ENCODE results near the gene SLC34A3.
"Not testable (repeated sequence)": the region's sequence is repeated elsewhere in the genome, so short reads cannot be mapped to it uniquely, and the experiment has no call there.

The SLC34A3 gene

DNA sequence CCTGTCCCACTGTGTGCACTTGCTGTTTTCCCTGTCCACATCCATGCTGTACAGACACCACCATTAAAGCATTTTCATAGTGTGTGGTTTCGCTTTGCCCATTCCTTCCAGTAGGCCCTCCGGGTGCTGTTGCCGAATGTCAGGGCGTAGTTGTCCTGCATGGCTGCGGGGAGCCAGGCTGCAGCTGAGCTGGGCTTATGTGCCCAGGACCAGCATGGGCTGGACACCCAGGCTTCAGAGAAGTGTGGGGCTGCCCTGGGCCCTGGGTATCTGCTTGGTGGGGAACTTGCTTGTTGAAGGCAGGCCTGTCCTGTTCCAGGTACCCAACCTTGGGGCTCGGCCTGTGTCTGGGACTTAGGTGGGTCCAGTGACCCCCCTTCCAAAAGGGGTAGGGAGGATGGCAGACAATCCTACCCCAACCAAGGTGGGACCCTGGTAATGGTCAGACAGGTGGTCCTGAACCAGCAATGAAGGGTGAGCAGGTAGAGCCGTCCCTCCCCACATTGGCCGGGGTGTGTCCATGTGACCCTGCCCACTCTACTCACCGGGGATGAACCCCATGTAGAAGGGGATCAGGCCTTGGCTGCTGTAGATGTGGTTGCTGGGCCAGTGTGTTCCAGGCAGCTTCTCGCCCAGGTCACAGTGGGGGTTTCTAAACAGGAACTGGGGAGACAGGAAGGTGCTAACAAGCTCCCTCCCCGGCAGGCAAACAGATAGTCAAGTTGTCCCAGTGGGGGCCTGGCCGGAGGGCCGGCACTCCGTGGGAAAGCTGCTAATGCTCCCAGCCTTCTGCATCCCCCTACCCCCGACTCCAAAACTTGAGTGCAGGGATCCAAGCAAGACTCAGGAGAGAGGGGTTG is 13.2 kb downstream of the SLC34A3 start:
- peak; percentile 49 for DNase-seq

DNA sequence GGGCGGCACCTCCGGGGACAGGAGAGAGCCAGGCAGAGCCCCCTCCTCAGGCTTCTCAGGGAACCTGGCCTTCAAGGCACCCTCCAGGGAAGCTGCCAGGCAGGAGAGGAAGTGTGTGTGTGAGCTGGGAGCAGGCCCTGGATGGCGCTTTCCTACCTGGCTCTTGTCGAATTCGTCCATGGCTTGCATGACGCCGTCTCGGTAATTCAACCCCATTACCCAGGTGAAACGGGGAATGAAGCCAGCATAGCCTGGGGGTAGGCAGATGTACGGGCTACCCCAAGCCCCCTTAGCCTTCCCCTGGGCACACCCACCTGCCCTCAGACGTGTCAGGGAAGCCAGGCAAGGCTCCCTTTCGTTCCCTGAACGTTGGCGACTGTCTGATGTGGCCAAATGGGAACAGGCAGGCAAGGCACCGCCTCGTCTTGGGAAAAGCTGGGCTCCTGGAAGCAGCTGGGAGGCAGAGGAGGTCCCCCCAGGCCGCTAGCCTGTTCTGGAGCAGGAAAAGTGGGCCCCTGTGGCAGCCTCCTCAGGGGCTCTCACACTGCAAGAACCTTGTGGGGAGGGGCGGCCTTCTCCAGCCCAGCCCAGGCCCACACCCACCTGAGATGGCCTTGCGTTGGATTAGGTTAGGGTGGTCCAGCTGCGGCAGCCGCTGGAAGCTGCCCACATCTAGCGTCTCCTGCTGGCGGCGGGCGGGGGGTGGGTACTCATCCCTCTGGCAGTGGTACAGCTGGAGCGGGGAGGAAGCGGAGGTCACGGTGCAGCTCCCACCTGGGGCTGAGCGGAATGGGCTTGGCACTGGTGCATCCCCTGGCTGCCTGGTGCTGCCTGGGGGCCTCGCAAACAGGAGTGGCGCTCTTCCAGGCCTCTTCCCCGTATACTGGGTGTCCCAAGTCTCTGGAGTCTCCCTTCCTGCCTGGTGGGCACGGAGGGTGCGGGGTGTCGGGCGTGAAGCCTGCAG is 14.1 kb downstream of the SLC34A3 start:
- peak; percentile 46 for DNase-seq

DNA sequence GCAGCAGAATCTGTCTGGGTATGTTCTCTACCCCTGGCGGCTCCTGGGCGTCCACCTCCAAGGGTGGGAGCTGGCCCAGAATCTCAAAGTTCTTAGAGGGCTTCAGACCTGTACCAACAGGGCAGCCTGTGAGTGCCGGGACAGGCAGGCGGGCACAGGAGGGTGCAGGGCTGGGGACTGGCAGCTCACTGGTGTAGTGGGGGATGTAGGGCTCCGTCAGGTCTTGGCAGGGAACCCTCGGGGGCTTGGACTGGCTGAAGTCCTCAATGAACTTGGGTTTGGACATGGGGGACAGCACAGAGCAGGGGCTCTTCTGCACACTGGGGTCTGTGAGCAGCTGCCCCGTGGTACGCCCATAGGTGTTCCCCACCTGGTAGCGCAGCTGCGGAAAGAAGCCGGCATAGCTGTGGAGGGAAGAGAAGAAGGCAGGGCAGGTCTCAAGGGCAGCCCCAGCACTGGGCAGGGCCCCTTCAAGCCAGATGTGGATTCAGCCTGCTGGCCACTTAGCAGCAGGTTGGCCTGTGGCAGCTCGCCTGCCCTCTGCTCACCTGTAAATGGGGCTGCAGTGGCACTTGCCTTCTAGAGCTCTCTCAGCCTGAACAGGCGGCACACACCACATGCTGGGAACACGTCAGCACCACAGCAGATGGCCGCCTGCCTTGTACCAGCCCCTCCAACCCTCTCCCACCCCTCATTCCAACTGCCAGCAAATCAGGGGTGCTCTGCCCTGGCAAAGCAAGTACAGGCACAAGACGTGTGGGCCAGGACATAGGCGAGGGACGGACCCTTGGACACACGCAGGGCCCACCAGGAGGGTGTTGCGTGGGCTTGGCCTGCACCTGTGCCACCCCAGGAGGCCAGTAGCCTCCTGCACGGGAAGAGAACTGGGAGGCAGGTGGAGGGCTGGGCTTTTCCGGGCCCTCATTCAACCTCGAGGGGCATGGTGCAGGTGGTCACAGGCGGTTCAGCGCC is 15.0 kb downstream of the SLC34A3 start:
- peak; percentile 27 for DNase-seq

DNA sequence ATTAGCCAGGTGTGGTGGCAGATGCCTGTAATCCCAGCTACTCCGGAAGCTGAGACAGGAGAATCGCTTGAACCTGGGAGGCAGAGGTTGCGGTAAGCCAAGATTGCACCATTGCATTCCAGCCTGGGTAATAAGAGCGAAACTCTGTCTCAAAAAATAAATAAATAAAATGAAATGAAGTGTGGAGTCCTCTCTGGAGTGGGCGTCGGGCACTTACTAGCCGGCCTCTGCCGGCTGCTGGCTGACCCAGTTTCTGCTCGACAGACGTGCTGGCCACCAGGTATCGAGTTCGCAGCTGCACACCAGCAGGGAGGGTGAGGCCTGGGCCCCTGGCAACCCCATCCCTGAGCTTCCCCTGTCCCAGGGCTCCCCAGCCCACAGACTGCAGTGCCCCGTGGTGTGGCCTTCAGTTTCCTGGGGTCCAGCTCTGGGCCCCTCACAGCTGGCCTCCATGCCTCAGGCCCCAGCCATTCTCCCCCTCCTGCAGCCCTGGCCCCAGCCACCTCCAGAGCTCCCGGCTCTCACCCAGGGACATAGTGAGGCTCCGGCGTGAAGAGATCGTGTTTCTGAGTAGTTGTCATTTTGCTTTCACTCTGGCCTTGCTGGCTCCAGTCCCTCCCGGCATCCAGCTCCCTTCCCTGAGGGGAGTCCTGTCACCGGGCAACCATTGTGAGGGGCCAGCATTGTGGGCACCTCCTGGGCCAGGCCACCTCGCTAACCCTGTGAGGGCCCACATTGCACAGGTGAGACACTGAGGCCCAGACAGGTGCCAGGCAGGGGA is 16.6 kb downstream of the SLC34A3 start:
- DNase-seq = no peak

DNA sequence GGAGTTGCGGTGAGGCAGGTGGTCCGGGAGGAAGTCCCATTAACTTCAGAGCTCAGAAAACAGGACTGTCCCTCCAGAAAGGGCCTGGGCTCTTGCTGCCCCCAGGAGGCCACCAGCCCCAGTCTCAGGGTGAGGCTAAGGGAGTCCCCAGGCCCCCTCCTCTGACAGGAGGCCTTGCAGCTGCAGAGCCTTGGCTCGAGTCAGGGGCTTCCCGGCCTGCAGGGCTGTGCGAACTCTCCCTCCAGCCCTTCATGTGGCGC is 17.1 kb downstream of the SLC34A3 start:
- no peak for DNase-seq

DNA sequence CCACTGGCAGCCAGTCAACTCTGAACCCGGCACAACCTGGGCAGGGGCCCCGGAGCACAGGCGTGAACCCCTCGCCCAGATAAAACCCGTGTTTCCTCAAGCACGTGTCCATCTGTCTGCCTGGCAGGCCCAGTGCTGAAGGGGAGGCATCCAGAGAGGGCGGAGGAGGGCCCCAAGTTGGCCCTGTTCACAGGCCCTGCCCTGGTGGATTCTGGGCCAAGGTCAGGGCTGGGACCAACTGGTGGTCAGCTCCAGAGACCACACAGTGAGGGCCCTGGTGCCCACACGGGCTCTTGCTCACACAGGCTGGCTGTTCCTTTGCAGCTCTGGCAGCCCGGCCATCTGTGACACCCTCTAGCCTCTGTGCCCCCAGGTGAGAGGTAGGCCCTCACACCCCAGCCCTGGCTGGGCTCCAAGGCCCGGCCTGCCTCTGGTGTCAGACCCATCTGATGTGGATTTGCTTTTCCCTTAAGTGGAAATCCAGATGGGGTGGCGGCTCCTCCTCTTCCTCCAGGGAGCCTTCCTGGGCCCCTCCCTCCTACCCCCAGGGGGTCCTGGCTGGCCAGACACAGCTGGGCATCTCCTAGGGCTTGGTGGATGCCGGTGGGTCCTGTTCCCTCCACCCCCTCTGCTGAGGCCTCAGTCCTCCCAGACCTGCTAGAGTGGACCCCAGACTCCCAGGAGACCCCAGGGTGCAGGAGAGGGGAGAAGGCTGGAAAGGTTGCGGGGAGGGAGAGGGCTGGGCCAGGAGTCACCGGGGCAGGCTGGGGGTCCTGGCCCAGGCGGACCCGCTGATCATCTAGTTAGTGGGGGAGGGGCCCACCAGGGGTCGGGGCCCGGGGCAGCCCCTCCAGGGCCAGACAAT is 19.9 kb downstream of the SLC34A3 start:
- no peak for DNase-seq

DNA sequence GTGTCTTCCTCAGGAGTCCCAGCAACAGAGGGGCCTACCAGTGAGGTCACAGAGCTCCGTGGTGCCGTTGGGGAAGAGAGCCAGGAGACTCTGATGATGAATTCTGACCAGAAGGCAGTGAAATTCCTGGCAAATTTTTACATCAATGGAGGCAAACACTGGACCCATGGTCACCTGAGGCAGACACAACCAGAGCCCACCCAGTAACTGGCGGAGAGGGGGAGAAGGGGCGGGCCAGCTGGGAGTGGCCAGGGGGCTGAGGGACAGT is 20.4 kb downstream of the SLC34A3 start, which contains the start of gene STPG3:
Gene STPG3 (plus strand): TSS at position 93 of the 268 bp plus-strand sequence. CDS start 1 bp downstream, at position 94.
- DNase-seq = no peak

DNA sequence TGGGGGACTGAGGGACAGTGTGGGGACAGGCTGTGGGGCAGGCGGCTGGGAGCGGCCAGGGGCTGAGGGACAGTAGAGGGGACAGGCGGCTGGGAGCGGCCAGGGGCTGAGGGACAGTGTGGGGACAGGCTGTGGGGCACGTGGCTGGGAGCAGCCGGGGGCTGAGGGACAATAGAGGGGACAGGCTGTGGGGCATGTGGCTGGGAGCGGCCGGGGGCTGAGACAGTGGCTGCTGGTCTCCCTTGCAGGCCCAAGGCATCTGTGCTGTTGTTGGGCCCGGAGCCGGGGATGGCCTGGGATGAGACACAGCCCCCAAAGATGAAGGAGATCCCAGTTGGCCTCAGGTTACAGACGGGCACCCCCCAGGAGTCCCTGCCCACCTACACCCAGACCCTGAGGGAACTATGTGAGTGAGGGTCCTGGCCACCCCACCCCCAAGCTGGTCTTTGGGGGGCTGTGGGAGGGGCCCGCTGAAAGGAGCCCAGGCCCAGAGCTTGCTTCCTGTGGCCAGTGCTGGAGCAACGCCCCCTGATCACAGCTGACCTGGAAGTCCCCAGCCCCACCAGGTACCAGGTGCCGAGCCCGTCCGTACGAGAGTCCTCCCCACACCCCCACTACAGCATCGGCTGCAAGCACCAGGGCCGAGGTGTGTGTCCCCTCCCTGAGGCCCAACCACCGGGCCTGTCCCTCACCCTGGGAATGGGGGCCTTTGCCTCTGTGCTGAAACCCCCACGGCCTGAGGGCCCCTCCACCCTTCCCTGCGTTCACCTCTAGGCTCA is 21.0 kb downstream of the SLC34A3 start:
- no peak for DNase-seq

DNA sequence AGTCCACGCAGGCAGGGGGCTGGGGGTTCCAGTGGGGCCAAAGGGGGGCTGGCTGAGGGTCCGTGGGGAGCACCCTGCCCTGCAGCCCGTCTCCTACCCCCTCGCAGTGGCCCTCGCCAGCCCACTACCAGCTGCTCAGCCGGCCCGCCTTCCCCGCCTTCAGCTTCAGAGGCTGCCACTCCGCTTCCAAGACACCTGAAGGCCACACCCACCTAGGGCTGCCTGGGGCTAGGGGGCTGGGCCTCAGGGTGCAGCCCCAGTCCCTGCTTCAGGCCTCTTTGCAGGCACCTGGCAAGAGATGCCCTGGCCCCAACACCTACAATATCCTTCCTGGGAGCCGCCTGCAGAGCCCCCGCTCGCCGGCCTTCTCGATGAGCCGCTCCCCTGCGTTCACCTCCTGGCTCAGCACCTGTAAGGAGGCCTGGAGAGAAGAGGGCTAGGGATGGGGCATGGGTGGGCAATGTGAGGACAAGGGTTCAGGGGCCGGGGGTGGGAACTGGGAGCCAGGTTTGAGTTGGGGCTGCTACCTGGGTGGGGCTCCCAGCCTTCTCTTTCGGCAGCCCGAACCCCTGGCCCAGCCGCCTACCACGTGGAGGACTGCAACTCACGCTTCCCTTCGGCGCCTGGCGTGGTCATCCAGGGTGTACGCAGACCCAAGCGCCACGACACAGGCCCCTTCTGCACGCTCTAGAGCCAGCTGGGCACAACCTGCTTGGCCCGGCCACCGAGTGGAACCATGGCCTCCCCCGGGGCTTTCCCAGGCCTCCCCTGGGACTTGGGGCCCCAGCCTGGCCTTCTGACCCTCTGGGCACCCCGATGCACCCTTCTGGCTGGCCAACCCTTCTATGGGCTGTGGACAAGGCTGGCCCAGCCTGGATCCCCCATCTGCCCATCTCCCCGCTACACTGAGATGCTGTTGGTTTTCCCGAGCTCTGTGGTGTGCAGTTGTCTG is 22.1 kb downstream of the SLC34A3 start:
- DNase-seq = no peak

DNA sequence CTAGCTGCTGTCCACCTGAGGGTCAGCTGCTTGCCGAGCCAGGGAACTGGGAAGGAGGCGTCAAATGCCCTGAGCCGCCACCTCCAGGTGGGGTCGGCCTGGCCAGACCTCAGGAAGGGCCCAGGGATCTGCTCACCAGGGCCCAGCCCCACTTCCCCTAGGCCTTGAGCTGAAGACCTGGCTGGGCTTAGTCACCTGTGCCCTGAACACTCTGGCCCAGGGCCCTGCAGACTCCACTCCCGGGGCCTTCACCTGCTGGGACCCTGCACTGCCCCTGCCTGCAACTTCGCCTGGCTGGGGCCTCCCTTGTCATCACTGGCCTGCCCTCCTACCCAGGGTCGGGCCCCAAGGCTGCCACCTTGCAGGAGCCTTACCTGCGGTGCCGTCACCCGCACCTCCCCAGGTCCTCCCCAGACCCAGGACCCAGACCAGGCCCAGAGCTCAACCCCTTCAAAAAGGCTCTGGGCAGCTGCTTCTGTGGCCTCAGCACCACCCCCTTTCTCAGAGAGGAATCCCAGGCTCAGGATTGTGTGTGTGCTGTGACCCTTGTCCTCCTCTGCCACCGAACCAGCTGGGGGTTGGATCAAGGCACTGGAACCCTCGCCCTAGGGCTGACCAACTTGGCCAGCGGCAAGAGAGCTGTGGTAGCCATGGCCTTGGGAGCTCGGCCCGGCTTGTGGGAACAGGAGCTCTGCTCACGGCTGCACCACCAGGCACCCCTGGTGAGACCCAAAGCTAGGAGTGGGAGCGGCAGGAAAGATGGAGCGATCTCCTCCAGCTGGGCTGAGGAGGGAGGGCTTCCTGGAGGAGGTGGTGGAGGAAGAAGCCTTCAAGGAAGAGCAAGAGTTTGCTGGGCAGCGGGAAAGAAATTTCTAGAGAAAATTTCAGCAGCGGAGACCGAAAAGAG is 23.3 kb downstream of the SLC34A3 start:
- DNase-seq = no peak

DNA sequence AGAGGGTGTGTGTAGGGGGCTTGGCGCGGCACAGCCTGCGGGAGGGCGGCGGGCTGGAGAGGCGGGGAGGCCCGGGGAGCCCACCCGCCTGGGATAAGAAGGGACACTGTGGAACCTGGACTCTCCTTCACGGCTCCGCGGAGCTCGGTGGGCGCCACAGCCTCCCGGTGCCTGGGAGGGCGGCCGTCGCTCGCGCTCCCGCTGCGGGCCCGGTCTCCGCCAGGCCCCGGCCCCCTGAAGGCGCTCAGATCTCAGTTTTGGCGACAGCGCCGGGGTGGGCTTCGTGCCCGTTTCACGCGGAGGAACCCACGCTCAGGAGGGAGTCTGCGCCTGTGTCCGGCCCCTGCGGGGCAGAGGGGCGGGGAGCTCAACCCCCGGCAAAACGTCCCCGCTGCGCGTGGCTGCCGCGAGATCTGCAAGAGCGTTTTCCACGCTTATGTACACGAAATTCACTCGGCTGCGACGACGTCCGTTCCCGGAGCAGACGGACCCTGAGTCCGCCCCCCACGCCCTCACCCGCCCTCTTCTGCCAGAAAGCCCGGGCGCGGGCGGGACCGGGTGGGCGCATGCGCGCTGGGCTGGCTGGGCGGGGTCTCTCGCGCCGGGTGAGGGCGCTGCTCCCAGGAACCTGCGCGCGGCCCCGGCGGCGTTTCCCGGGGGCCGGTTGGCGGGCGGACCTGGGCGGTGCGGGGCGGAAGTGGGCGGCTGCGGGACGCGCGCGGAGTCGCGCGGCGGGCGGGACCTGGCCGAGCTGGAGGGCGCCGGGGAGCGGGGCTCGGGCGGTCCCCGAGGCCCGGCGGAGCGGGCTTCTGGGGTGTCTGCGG is 24.1 kb downstream of the SLC34A3 start, which contains the start of gene NELFB:
Gene NELFB (plus strand): TSS at position 704 of the 824 bp plus-strand sequence.
- peak; percentile 99 for DNase-seq

DNA sequence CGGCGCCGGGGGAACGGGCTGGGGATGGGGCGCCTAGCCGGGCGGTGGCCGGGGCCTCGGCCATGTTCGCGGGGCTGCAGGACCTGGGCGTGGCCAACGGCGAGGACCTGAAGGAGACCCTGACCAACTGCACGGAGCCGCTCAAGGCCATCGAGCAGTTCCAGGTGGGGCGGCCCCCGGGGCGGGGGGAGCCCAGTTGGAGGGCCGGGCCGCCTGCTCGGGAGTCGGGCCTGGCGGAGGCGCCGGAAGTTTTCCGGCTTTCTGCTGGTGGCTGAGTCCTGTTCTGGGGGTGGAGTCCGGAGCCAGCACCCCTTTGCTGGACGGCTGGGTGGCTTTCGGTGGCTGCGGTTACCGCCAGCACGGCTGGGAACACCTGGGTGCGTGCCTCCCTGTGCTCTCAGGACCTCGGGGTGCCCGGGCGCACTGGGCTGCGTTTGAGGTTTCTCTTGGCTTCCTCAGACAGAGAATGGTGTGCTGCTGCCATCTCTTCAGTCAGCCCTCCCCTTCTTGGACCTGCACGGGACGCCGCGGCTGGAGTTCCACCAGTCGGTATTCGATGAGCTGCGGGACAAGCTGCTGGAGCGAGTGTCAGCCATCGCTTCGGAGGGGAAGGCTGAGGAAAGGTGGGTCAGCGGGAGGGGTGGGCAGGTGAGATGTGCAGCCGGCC is 24.9 kb downstream of the SLC34A3 start:
- no peak for DNase-seq

DNA sequence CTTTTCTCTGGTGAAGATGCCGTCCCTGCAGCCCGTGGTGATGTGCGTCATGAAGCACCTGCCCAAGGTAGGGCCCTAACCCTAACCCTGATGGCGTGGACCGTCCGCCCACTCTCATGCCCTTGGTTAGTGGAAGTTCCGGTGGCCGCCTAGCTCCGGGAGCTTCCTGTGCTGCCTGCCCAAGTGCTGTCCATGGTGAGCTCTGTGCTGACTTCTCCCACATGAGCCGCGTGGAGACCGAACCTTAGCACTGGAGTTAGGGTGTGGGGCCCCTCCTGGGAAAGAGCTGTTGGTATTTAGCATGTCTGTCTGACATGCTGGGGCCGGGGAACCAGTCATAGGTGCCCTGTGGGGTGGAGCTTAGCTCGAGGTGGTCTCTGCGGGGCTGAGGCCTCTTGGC is 25.7 kb downstream of the SLC34A3 start:
- no peak for DNase-seq

DNA sequence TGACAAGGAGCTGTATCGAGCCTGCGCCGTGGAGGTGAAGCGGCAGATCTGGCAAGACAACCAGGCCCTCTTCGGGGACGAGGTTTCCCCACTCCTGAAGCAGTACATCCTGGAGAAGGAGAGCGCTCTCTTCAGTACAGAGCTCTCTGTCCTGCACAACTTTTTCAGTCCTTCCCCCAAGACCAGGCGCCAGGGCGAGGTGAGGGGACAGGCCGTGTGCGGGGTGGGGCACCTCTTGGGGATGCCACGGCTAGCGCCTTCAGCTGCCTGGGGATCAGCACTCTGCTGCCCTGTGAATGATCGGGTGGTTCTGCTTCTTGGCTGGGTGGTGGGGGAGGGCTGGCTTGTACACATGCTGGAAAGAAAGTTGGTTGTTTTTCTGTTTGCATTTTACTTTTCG is 26.2 kb downstream of the SLC34A3 start:
- DNase-seq = no peak

DNA sequence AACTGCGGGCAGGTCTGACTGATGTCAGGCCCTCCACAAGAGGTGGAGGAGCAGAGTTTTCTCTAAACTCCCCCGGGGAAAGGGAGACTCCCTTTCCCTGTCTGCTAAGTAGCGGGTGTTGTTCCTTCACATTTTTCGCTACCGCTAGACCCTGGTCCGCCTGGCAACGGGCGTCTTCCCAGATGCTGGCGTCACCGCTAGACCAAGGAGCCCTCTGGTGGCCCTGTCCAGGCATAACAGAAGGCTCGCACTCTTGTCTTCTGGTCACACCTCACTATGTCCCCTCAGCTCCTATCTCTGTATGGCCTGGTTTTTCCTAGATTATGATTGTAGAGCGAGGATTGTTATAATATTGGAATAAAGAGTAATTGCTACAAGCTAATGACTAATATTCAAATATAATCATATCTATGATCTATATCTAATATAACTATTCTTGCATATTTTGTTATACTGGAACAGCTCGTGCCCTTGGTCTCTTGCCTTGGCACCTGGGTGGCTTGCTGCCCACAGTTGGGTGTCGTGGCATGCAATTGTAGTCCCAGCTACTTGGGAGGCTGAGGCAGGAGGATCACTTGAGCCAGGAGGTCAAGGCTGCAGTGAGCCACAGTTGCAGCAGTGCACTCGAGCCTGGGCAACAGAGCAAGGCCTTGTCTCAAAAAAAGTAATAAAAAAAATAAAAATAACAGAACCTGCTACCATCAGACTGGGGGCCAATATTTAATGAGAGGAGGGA is 31.6 kb downstream of the SLC34A3 start:
- DNase-seq = not testable (repeated sequence)

DNA sequence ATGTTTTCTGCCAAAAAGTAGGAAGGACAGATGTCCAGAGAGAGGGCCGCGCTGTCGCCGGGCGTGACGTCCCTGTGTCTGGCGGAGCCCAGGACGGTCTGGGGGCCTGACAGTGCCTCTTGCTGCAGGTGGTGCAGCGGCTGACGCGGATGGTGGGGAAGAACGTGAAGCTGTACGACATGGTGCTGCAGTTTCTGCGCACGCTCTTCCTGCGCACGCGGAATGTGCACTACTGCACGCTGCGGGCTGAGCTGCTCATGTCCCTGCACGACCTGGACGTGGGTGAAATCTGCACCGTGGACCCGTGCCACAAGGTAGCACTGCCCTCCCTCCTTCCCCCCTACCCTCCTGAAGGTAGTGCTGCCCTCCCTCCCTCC is 32.2 kb downstream of the SLC34A3 start:
- no peak for DNase-seq
